Ascending aorta (tissue), 2 donors: ENCODE data around the gene EOGT. TPM values are rescaled to one million over a fixed set of nuclear protein-coding genes. Genes with fewer than 3 reads are reported as not detected.

ENCODE experiments used
- DNase-seq, 2 donors: peaks; one replicate each; pipeline ENCODE4 v3.0.0-alpha.2; 2019; ENCODE audit warnings: low spot score in 2 of 2
- H3K27ac ChIP-seq, 2 donors: fragments of 200-600 bp; sonication (generic); one replicate each; pipeline ENCODE4 v1.5.1; 2016 to 2017; ENCODE audit warnings: mild to moderate bottlenecking in 1 of 2
- H3K27me3 ChIP-seq: fragments of 200-600 bp; sonication (generic); one replicate; pipeline ENCODE4 v1.5.1; 2017
- H3K36me3 ChIP-seq, 2 donors: fragments of 200-600 bp; sonication (generic); one replicate each; pipeline ENCODE4 v1.5.1; 2016
- H3K4me1 ChIP-seq, 2 donors: fragments of 200-600 bp; sonication (generic); one replicate each; pipeline ENCODE4 v1.5.1; 2016 to 2017; ENCODE audit warnings: mild to moderate bottlenecking in 1 of 2
- H3K4me3 ChIP-seq, 2 donors: fragments of 200-600 bp; sonication (generic); one replicate each; pipeline ENCODE4 v1.5.1; 2016 to 2017; ENCODE audit warnings: mild to moderate bottlenecking in 1 of 2
- H3K9me3 ChIP-seq, 2 donors: fragments of 200-600 bp; sonication (generic); one replicate each; pipeline ENCODE4 v1.5.1; 2016
- intact Hi-C: fragments of 100-400 bp; cut with DNase I; formaldehyde crosslinking; loops from one replicate; pipeline ENCODE4 v1.15.1; 2023
- total RNA-seq: library from RNA; depleted of rRNA; stranded (reverse); fragments of >200 nt; gene quantifications from one replicate; pipeline ENCODE4 v1.1.0, GENCODE V29; 2016
- TF ChIP-seq, protein P1 (sequence below), 3 experiments: fragments of 200-600 bp in 2 of 3; fragments of 450-650 bp in 1 of 3; sonication (generic) in 2 of 3; IDR thresholded peaks; one replicate each; pipeline ENCODE4 v1.5.1; 2016 to 2019; ENCODE audit warnings: antibody characterized with exemption in 3 of 3, mild to moderate bottlenecking in 1 of 3, moderate library complexity in 1 of 3

The EOGT gene
- total RNA-seq, 1 donor from 2014 or later: 50.4 TPM

DNA sequence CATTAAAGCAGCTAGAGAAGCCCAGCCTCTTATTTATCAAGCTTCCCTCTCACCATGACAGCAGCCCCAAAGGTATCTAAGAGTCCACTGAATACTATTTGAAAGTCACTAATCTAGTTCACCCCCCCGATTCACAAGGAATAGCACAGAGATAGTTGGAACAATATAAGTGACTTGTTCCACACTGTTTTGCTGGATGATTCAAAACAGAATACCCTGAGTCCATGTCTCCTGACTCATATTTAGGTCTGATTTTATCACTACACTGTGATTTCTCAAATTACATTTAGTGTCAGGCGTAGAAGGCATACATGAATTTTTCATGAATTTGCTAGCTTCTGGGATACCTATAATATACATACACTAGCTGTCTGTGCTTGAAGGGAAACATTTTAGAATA, 18.7 kb upstream of the EOGT start:
- DNase-seq: no peak
- no peak overlapping the region for H3K4me3 ChIP-seq
- intact Hi-C loops: no loop called here
- H3K4me1 ChIP-seq: no peaks in the 10 kb centered on the region
- H3K36me3 ChIP-seq: peaks cover 63 to 85% of the 10 kb centered on the region in 2 donors
- peak overlapping the region in 1 of 2 donors; percentile 16 for H3K27ac ChIP-seq
- no peaks in the 10 kb centered on the region for H3K9me3 ChIP-seq
- no peaks in the 10 kb centered on the region for H3K27me3 ChIP-seq
- TF ChIP-seq, protein P1, sequence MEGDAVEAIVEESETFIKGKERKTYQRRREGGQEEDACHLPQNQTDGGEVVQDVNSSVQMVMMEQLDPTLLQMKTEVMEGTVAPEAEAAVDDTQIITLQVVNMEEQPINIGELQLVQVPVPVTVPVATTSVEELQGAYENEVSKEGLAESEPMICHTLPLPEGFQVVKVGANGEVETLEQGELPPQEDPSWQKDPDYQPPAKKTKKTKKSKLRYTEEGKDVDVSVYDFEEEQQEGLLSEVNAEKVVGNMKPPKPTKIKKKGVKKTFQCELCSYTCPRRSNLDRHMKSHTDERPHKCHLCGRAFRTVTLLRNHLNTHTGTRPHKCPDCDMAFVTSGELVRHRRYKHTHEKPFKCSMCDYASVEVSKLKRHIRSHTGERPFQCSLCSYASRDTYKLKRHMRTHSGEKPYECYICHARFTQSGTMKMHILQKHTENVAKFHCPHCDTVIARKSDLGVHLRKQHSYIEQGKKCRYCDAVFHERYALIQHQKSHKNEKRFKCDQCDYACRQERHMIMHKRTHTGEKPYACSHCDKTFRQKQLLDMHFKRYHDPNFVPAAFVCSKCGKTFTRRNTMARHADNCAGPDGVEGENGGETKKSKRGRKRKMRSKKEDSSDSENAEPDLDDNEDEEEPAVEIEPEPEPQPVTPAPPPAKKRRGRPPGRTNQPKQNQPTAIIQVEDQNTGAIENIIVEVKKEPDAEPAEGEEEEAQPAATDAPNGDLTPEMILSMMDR (IDR thresholded peaks at IDR 0.05): no peak

DNA sequence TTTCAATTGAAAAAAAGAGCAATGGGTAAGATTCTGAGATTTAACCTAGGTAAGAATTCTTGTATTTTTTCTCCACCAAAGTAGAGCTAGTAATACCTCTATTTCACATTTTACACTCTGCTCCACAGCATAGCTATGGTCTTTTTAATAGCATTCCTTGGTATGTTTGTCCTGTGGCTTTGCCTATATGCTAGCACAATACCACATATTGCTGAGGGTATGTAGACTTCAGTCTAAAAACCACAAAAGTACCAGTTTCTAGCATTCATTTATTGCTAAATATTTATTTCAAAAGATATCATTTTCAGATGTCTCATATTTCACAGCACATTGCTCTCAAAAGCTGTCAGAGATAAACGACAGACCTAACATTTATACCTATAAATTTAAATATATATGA, 18.2 kb upstream of the EOGT start:
- H3K36me3 ChIP-seq: peaks cover 65 to 85% of the 10 kb centered on the region in 2 donors
- intact Hi-C loops: no loop called here
- H3K4me1 ChIP-seq: no peaks in the 10 kb centered on the region
- H3K27ac ChIP-seq: no peak overlapping the region
- no peaks in the 10 kb centered on the region for H3K27me3 ChIP-seq
- H3K9me3 ChIP-seq: no peaks in the 10 kb centered on the region
- TF ChIP-seq, protein P1 (IDR thresholded peaks at IDR 0.05): no peak
- H3K4me3 ChIP-seq: no peak overlapping the region
- DNase-seq: no peak

DNA sequence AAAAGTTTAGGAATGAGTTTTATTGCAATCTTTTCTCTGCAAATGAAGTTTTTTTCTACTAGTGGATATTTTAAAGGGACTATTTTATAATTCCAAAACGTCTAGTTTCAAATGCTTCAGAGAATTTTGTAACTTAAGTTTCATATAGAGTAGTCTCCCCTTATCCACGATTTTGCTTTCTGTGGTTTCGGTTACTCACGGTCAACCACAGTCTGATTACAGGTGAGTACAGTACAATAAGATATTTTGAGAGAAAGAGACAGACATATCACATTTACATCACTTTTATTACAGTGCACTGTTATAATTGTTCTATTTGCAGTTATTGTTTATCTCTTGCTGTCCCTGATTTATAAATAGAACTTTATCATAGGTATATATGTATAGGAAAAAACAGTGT, 7.4 kb upstream of the EOGT start:
- no peaks in the 10 kb centered on the region for H3K4me1 ChIP-seq
- no peak overlapping the region for H3K27ac ChIP-seq
- DNase-seq: no peak
- H3K4me3 ChIP-seq: no peak overlapping the region
- peaks cover 21 to 26% of the 10 kb centered on the region in 2 donors for H3K36me3 ChIP-seq
- H3K27me3 ChIP-seq: no peaks in the 10 kb centered on the region
- TF ChIP-seq, protein P1 (IDR thresholded peaks at IDR 0.05): no peak
- no peaks in the 10 kb centered on the region for H3K9me3 ChIP-seq
- intact Hi-C loops: no loop called here

DNA sequence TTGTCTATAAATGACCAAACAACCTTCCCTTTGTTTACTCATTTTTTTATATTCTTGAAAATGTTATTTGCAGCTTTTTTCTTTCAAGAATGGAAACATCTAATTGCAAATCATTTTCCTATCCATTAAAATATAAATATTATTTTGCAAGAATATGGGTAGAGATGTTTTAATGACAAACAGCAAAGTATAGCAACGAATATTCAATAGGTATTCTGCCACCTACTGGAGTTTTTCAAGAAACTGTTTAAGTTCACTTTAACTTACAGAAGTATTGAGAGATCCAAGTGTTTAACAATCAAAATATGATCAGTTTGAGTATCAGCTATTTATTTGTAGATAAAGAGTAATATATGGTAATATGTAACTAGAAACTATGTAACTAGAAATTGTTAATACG, 6.9 kb upstream of the EOGT start:
- Histone ChIP-seq H3K9me3 (no peaks in the 10 kb centered on the region), H3K27ac (no peak overlapping the region), H3K27me3 (no peaks in the 10 kb centered on the region), H3K4me1 (no peaks in the 10 kb centered on the region), H3K4me3 (no peak overlapping the region), H3K36me3 (peaks cover 17 to 21% of the 10 kb centered on the region in 2 donors)
- no peak for DNase-seq
- intact Hi-C loops: no loop called here
- TF ChIP-seq, protein P1 (IDR thresholded peaks at IDR 0.05): peak in 2 of 3 experiments; percentile 12 to 29

DNA sequence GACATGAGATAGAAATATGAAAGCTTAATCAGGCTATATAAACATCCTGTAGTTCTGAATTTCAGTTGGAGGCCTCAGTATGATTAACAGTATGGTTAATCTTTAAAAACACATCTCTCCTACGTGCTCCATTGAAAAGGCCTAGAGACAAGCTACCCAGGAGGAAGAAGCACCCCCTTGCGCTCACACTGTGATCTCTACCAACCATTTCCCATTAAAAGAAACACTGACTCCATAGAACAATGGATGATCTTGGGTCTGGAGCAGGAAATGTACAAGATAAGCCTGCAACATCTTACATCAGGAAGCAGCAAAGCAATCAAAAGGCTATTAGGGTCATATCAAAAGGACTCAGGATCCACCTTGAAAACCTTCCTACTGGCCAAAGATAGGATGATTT, 3.4 kb upstream of the EOGT start:
- Histone ChIP-seq H3K4me3 (no peak overlapping the region), H3K27ac (no peak overlapping the region), H3K36me3 (peaks cover 0 to 6% of the 10 kb centered on the region in 2 donors), H3K27me3 (no peaks in the 10 kb centered on the region), H3K9me3 (no peaks in the 10 kb centered on the region), H3K4me1 (peaks cover 0 to 8% of the 10 kb centered on the region in 2 donors)
- TF ChIP-seq, protein P1 (IDR thresholded peaks at IDR 0.05): no peak
- DNase-seq: no peak
- intact Hi-C loops: no loop called here

DNA sequence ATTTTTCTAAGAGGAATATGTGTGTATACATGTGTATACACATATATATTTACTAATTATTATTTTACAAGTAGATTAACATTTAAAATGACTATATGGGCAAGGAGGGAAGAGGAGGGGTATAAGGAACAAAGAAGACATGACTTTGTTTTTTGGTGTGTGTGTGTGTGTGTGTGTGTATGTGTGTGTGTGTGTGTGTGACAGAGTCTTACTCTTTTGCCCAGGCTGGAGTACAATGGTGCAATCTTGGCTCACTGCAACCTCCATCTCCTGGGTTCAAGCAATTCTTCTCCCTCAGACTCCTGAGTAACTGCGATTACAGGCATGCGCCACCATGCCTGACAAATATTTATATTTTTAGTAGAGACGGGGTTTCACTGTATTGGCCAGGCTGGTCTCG, 2.6 kb upstream of the EOGT start:
- TF ChIP-seq, protein P1 (IDR thresholded peaks at IDR 0.05): no peak
- Histone ChIP-seq H3K27me3 (no peaks in the 10 kb centered on the region), H3K4me3 (no peak overlapping the region), H3K27ac (no peak overlapping the region), H3K9me3 (no peaks in the 10 kb centered on the region), H3K4me1 (peaks cover 0 to 14% of the 10 kb centered on the region in 2 donors), H3K36me3 (peaks cover 0 to 3% of the 10 kb centered on the region in 2 donors)
- intact Hi-C loops: no loop called here
- DNase-seq: no peak
